ENCODE measurements around the gene SHPK.

The SHPK gene

DNA sequence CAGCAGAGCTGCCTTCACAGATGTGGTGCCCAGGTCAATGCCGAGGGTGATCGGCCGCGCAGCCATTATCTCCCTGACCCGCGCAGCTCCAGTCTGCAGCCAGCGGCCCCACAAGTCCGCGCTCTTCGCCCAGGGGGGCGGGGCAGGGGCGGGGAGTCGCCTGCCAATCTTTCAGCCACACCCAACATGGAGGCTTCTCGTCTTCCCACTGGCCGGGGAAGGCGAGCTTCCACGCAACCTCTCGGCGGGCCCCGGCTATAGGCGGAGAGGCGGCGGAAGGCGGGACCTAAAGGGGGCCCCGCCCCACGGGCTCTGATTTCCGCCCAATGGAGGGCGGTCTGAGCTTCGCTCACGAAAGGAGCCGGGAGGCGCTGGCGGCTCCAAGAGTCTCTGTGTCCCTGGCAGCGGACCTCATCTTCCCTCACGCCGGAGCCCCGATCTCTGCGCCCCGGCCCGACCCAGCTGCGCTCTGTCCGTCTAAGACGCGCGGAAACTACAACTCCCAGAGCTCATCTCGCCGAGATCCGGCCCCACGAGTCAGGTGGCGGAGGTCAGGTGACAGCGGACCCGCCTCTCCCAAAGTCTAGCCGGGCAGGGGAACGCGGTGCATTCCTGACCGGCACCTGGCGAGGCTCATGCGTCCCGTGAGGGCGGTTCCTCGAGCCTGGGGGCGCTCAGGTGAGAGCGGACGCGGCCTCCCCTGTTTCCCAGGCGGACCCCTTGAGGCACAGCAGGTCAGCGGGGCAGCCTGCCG lies at the start of gene SHPK, which contains the start of gene CTNS:
Gene SHPK, minus strand, starts transcription at position 97 of the 754 bp plus-strand sequence. Its CDS starts 31 bp downstream, at position 66.
Gene CTNS, plus strand, starts transcription at position 607 of the 754 bp plus-strand sequence. CDS start 3,447 bp downstream, outside the sequence.
- Histone ChIP-seq H3K9me3 (ENCODE audit: insufficient read depth, low read length) (no peaks in the 10 kb centered on the region), H3K4me1 (ENCODE audit: insufficient read depth, insufficient read length) (peaks cover 10% of the 10 kb centered on the region), H3K27me3 (ENCODE audit: insufficient read depth, insufficient read length) (no peaks in the 10 kb centered on the region), H3K36me3 (ENCODE audit: insufficient read depth, insufficient read length, low read length) (peaks cover 34% of the 10 kb centered on the region), H3K9ac (ENCODE audit: insufficient read length, low read depth) (peak within 1 kb of the TSS; percentile 97), H3K4me3 (ENCODE audit: insufficient read length, low read depth) (peak within 1 kb of the TSS; percentile 88)
- peak; percentile 91 for DNase-seq (ENCODE audit: low read depth, low spot score)
- TF ChIP-seq YY1 (IDR thresholded peaks at IDR 0.05; ENCODE audit: insufficient read depth, insufficient read length) (no peak), ZNF274 (IDR thresholded peaks at IDR 0.05; ENCODE audit: low read depth, low read length) (no peak), SUZ12 (IDR thresholded peaks at IDR 0.05; ENCODE audit: extremely low read depth, insufficient read depth, insufficient read length) (no peak)

- Histone ChIP-seq H3K27me3 (ENCODE audit: insufficient read depth, insufficient read length) (no peaks in the 10 kb centered on the region), H3K4me1 (ENCODE audit: insufficient read depth, insufficient read length) (peaks cover 16% of the 10 kb centered on the region), H3K4me3 (ENCODE audit: insufficient read length, low read depth) (no peak overlapping the region), H3K36me3 (ENCODE audit: insufficient read depth, insufficient read length, low read length) (no peaks in the 10 kb centered on the region), H3K9me3 (ENCODE audit: insufficient read depth, low read length) (no peaks in the 10 kb centered on the region), H3K9ac (ENCODE audit: insufficient read length, low read depth) (no peak overlapping the region)
- DNase-seq (ENCODE audit: low read depth, low spot score) = no peak
- TF ChIP-seq ZNF274 (IDR thresholded peaks at IDR 0.05; ENCODE audit: low read depth, low read length) (no peak), YY1 (IDR thresholded peaks at IDR 0.05; ENCODE audit: insufficient read depth, insufficient read length) (no peak), SUZ12 (IDR thresholded peaks at IDR 0.05; ENCODE audit: extremely low read depth, insufficient read depth, insufficient read length) (no peak)
Observed at GRCh38 chr17:3685174-3685573, 49.1 kb upstream of the SHPK start.

GRCh38 chr17:3683054-3683511 lies 47.0 kb upstream of the SHPK start:
- no peak overlapping the region for H3K9ac ChIP-seq (ENCODE audit: insufficient read length, low read depth)
- TF ChIP-seq YY1 (IDR thresholded peaks at IDR 0.05; ENCODE audit: insufficient read depth, insufficient read length) = no peak
- TF ChIP-seq ZNF274 (IDR thresholded peaks at IDR 0.05; ENCODE audit: low read depth, low read length) = no peak
- no peak for TF ChIP-seq SUZ12 (IDR thresholded peaks at IDR 0.05; ENCODE audit: extremely low read depth, insufficient read depth, insufficient read length)
- no peak overlapping the region for H3K4me3 ChIP-seq (ENCODE audit: insufficient read length, low read depth)
- H3K27me3 ChIP-seq (ENCODE audit: insufficient read depth, insufficient read length) = no peaks in the 10 kb centered on the region
- DNase-seq (ENCODE audit: low read depth, low spot score) = no peak
- H3K36me3 ChIP-seq (ENCODE audit: insufficient read depth, insufficient read length, low read length) = no peaks in the 10 kb centered on the region
- H3K4me1 ChIP-seq (ENCODE audit: insufficient read depth, insufficient read length) = peaks cover 11% of the 10 kb centered on the region
- H3K9me3 ChIP-seq (ENCODE audit: insufficient read depth, low read length) = no peaks in the 10 kb centered on the region

DNA sequence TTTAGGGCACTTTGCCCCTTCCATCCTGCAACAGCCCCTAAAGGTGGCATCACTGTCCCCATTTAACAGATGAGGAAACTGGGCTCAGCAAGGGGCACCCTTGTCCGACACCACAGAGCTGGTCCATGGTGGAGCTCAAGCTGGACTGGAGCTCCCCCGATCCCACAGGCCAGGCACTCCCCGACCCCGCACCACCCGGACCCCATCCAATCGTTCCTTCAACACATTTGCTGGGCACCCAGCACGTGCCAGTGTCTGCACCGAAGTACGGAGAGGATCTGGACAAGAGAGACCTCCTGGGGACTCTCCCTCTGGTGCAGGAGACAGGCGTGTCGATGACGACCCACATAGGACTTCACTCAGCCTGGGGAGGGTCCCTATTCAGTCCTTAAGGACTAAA lies 46.0 kb upstream of the SHPK start:
- no peak for DNase-seq (ENCODE audit: low read depth, low spot score)
- H3K36me3 ChIP-seq (ENCODE audit: insufficient read depth, insufficient read length, low read length) = no peaks in the 10 kb centered on the region

GRCh38 chr17:3681565-3681964 lies 45.5 kb upstream of the SHPK start:
- no peak for DNase-seq (ENCODE audit: low read depth, low spot score)
- no peak overlapping the region for H3K4me3 ChIP-seq (ENCODE audit: insufficient read length, low read depth)
- no peaks in the 10 kb centered on the region for H3K36me3 ChIP-seq (ENCODE audit: insufficient read depth, insufficient read length, low read length)
- H3K9ac ChIP-seq (ENCODE audit: insufficient read length, low read depth) = no peak overlapping the region
- no peaks in the 10 kb centered on the region for H3K9me3 ChIP-seq (ENCODE audit: insufficient read depth, low read length)
- H3K27me3 ChIP-seq (ENCODE audit: insufficient read depth, insufficient read length) = no peaks in the 10 kb centered on the region
- peaks cover 10% of the 10 kb centered on the region for H3K4me1 ChIP-seq (ENCODE audit: insufficient read depth, insufficient read length)
- no peak for TF ChIP-seq SUZ12 (IDR thresholded peaks at IDR 0.05; ENCODE audit: extremely low read depth, insufficient read depth, insufficient read length)
- TF ChIP-seq ZNF274 (IDR thresholded peaks at IDR 0.05; ENCODE audit: low read depth, low read length) = no peak
- no peak for TF ChIP-seq YY1 (IDR thresholded peaks at IDR 0.05; ENCODE audit: insufficient read depth, insufficient read length)

More for the DNA sequence above, 46.0 kb upstream of the SHPK start:
- Histone ChIP-seq H3K9me3 (ENCODE audit: insufficient read depth, low read length) (no peaks in the 10 kb centered on the region), H3K4me1 (ENCODE audit: insufficient read depth, insufficient read length) (peaks cover 10% of the 10 kb centered on the region), H3K27me3 (ENCODE audit: insufficient read depth, insufficient read length) (no peaks in the 10 kb centered on the region), H3K9ac (ENCODE audit: insufficient read length, low read depth) (no peak overlapping the region), H3K4me3 (ENCODE audit: insufficient read length, low read depth) (no peak overlapping the region)
- TF ChIP-seq SUZ12 (IDR thresholded peaks at IDR 0.05; ENCODE audit: extremely low read depth, insufficient read depth, insufficient read length) (no peak), YY1 (IDR thresholded peaks at IDR 0.05; ENCODE audit: insufficient read depth, insufficient read length) (no peak), ZNF274 (IDR thresholded peaks at IDR 0.05; ENCODE audit: low read depth, low read length) (no peak)

DNA sequence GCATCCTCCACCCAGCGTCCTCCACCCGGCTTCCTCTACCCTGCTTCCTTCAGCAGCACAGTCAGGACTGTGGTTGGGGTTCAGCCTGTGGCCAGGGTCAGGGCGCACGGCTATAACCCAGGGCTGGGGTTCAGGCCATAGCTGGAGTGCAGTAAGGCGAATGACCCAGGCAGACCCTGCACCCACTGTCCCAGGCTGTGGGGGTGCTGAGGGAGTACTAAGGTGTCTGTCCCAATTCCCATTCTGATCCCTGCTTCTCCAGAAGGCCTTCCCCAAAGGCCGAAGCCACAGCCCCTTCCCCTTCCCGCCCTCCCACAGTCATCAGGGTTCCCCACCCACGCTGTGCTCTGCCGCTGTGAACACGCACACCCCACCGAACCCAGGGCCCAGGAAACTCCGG lies 45.0 kb upstream of the SHPK start:
- H3K9ac ChIP-seq (ENCODE audit: insufficient read length, low read depth) = no peak overlapping the region
- no peaks in the 10 kb centered on the region for H3K36me3 ChIP-seq (ENCODE audit: insufficient read depth, insufficient read length, low read length)
- no peaks in the 10 kb centered on the region for H3K27me3 ChIP-seq (ENCODE audit: insufficient read depth, insufficient read length)
- H3K9me3 ChIP-seq (ENCODE audit: insufficient read depth, low read length) = no peaks in the 10 kb centered on the region
- H3K4me3 ChIP-seq (ENCODE audit: insufficient read length, low read depth) = no peak overlapping the region
- no peak for TF ChIP-seq ZNF274 (IDR thresholded peaks at IDR 0.05; ENCODE audit: low read depth, low read length)
- TF ChIP-seq YY1 (IDR thresholded peaks at IDR 0.05; ENCODE audit: insufficient read depth, insufficient read length) = no peak
- no peak for TF ChIP-seq SUZ12 (IDR thresholded peaks at IDR 0.05; ENCODE audit: extremely low read depth, insufficient read depth, insufficient read length)
- DNase-seq (ENCODE audit: low read depth, low spot score) = no peak
- peaks cover 10% of the 10 kb centered on the region for H3K4me1 ChIP-seq (ENCODE audit: insufficient read depth, insufficient read length)

DNA sequence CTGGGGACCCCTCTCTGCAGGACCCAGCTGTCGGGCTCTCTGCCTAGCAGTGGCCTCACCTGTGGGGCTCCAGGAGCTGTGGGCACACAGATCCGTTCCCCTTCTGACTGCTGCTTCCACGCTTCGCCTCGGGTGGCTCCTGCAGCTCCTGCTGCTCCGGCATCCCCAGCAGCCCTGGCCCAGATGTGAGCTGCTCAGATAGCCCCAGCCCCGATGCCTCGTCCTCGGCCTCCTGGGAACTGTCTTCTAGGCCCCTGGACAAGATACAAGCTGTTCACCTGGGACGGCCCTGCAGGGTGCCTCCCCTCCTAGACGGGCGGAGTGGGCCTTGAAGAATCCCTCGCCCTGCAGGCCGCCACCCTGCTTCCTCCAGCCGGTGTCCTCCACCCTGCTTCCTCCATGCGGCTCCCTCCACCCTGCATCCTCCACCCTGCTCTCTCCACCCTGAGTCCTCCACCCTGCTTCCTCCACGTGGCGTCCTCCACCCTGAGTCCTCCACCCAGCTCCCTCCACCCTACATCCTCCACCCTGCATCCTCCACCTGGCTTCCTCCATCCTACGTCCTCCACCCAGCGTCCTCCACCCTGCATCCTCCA lies 43.6 kb upstream of the SHPK start:
- DNase-seq (ENCODE audit: low read depth, low spot score) = no peak
- no peak for TF ChIP-seq ZNF274 (IDR thresholded peaks at IDR 0.05; ENCODE audit: low read depth, low read length)
- no peak for TF ChIP-seq YY1 (IDR thresholded peaks at IDR 0.05; ENCODE audit: insufficient read depth, insufficient read length)
- no peak for TF ChIP-seq SUZ12 (IDR thresholded peaks at IDR 0.05; ENCODE audit: extremely low read depth, insufficient read depth, insufficient read length)
- Histone ChIP-seq H3K27me3 (ENCODE audit: insufficient read depth, insufficient read length) (no peaks in the 10 kb centered on the region), H3K4me3 (ENCODE audit: insufficient read length, low read depth) (no peak overlapping the region), H3K4me1 (ENCODE audit: insufficient read depth, insufficient read length) (peaks cover 10% of the 10 kb centered on the region), H3K36me3 (ENCODE audit: insufficient read depth, insufficient read length, low read length) (no peaks in the 10 kb centered on the region), H3K9me3 (ENCODE audit: insufficient read depth, low read length) (no peaks in the 10 kb centered on the region), H3K9ac (ENCODE audit: insufficient read length, low read depth) (no peak overlapping the region)

Measured in NT2/D1 (cell line).